Posterior cingulate gyrus (tissue), 11 donors: ENCODE measurements around the gene ANKH.
A peak's percentile ranks its signal among the peaks of the same experiment; 100 is the strongest.
"Not testable (repeated sequence)": the region's sequence is repeated elsewhere in the genome, so short reads cannot be mapped to it uniquely, and the experiment has no call there.

Source experiments
- DNase-seq, 10 donors: peaks; one replicate each; pipeline versions ENCODE4 v3.0.0 to v3.0.0-alpha.2; 2020 to 2021; ENCODE audit warnings: mixed read lengths in 3 of 10
- intact Hi-C: fragments of 100-400 bp; cut with DNase I; formaldehyde crosslinking; loops from one replicate; pipeline ENCODE4 v1.15.1; 2023

The ANKH gene

DNA sequence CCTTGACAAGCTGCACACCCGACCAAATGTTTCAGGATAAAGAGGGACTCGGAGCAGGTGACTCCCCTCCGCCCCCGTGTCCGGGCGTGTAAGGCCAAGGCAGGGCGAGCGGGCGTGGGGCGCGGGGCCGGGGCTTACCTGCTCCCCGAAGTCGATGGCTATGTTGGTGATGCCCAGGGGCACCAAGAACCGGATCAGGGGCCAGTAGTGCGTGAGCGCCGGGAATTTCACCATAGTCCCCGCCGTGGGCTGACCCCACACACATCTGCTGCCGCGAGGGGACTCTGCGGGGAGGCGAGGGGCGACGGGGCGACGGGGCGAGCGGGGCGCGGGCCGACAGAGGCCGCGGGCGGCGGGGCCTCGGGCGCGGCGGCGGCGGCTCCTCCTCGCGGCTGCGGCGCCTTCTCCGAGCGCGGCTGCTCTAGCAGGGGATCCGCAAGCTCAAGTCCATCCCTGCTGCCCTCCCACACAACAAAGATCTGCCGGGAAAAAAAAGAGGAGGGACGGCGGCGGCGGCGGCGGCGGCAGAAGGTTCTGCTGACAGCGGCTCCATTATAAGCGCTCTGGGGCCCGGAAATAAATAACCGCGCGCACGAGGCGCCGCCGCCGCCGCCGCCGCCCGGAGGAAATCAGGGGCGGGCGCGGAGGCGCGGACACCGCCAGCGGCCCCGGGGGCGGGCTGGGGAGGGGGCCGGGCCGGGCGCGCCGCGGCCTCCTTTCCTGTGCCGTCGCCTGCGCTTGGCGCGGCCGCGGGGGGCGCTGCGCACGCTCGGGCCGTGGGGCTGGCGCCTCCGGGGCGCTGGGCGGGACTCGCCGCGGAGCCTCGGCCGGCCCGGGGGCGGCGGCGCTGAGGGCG is at the start of gene ANKH:
ANKH (minus strand) TSS at position 565 of the 856 bp plus-strand sequence; CDS start at position 234, 331 bp downstream.
- intact Hi-C loops = loop anchor here (5.0 kb wide), 4 partner anchors 59 to 209 kb away; partner anchors contain the start of gene OTULIN
- DNase-seq = peak; percentile 54 to 96 (median 72)

DNA sequence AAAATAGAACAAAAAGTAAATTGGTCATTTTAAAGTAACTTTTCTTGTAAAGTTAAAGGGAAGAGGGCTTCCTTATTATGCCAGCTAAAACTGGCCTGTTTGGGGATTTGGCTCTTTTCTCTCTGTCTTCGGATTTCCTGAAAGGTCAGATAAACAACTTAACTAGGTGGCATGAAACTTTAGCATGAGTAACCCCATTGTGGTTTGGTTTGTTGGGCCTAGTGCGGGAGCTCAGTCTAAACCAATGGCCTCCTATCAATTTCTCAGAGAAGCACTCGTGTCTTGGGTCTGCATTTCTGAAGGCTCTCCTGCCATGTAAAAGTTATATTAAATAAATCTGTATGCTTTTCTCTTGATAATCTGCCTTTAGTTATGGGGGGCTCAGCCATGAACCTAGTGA is 48.5 kb upstream of the ANKH start:
- intact Hi-C loops = no loop called here
- DNase-seq = no peak

DNA sequence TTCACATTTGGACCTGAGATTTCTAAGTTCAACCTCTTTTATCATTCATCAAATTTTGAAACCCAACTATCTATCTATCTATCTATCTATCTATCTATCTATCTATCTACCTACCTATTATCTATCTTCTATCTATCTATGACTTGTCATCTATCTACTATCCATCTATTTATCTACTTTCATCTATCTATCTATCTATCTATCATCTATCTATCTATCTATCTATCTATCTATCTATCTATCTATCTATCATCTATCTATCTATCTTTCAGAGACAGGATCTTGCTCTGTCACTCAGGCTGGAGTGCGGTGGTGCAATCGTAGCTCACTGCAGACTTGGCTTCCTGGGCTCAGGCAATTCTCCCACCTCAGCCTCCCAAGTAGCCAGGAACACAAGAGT is 47.5 kb upstream of the ANKH start:
- intact Hi-C loops = not testable (repeated sequence)

DNA sequence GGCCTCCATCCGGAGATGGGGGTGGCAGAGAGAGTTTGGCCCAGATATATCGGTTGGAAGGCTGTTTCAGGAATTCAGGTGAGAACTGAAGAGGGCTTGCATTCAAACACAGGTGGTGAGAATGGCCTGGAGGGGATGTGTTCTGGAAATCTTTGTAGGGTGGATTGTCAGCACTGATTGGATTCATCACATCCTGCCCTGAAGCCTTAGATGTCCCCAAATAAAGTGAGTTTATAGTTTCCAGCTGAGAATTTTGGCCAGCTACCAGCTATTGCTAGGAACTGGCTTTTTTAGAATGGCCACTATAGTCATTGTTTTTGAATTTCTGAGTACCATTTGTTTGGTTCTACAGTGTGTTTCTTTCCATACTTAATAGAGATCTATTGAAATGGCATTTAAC is 46.1 kb upstream of the ANKH start:
- intact Hi-C loops = no loop called here
- DNase-seq = no peak

More for the DNA sequence above, 47.5 kb upstream of the ANKH start:
- DNase-seq = not testable (repeated sequence)

DNA sequence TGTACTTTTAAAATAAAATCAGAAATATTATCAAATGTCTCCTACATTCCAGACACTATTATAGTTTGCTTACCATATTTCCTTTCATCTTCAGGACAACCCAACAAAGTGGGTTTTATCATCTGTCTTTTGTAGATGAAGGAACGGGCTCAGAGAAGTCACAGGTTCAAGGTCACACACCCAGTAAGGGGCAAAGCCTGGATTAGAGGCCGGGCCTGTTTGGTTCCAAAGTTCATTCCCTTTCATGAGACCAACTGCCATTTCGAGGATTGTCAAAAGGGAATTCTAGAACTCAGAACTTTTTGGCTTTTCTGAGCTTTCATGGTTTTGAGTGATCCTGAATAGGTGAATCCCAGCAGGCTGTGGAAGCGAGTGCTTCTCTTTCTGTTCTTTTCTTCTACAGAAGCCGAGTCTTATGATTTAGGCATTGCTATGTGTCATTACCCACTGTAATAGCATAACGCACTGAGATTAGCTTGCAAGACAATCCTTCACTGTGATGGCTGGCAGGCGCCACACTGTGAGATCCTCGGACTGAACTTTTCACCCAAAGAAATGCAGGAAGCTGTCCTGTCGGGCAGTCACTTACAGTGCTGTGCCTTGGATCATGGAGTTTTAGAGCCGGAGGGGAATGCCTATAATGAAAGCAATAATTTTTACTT is 43.8 kb upstream of the ANKH start:
- intact Hi-C loops = no loop called here
- DNase-seq = no peak

DNA sequence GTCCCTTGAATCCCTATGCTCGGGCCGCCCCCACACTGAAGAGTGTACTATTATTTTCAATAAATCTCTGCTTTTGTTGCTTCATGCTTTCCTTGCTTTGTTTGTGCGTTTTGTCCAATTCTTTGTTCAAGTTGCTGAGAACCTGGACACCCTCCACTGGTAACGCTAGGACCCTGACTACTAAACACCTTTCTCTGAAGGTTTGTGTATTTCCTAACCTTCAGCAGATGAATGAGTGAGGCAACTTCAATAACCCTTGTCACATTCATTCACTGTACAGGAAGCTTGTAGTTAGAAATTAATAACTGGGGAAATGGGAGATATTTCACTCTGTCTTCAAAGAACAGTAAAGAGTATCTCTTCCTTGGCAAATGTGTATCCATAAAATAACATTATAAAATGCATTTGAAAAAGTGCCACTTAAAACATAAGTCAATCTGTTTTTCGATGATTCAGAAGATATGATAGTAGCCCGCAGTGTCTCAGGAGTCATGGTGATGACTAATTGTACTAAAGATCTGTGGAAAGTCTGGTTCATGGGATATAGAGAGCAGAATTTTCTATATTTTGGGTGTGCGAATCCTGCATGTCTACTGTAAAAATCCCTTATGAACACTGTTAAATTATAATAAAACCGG is 43.2 kb upstream of the ANKH start:
- intact Hi-C loops = no loop called here
- no peak for DNase-seq

DNA sequence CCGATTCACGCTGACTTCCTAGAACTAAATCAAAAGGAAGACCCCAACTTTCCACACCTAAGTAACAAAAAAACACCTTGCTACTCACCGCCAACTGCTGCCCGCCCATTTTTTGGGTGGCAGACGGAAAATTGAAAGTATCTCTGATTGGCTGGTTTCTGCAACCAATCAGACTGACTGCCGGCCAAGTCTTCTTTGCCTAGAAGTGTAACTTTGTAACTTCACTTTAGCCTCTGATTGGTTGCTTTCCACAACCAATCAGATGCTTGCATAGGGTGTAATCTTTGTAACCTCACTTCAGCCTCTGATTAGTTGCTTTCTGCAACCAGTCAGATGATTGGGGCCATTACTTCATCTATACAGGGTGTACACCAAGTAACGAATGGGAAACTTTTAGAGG is 42.6 kb upstream of the ANKH start:
- intact Hi-C loops = no loop called here
- no peak for DNase-seq

DNA sequence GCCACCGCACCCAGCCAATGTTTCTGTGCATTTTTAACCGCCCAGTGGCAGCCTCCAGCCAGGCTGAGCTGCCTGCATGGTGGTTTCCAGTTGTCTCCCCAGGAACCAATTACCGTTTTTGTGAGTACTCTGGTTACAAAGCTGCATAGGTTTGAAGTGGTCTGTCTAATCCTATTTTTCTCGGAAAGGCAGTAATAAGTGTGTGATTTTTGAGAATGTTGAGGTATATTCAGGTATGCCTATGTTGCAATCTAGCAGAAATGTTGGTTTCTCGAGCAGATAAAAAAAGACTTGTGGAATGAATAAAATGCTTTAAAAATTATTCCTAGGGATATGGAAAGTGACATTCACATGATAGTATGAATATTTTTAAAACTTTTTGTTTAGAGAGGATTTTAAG is 41.5 kb upstream of the ANKH start:
- intact Hi-C loops = no loop called here
- no peak for DNase-seq

DNA sequence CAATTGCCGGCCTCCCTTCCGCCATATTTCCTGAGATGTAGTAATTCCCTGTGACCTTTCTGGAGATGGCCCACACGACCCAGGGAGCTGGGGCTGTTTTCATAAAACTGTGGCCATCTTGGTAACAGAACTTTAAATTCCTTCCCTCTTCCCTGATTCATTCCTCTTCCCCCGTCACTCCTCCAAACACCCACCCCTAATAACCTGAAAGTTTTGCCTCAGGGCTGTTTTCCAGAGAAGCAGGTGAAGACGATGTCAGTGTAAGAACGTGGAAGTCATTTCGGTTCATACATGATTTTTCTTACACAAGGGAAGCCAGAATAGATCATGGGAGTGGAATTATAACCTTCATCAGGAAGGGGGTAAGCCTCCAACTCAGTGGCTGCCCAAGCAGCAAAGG is 40.6 kb upstream of the ANKH start:
- intact Hi-C loops = no loop called here
- no peak for DNase-seq

DNA sequence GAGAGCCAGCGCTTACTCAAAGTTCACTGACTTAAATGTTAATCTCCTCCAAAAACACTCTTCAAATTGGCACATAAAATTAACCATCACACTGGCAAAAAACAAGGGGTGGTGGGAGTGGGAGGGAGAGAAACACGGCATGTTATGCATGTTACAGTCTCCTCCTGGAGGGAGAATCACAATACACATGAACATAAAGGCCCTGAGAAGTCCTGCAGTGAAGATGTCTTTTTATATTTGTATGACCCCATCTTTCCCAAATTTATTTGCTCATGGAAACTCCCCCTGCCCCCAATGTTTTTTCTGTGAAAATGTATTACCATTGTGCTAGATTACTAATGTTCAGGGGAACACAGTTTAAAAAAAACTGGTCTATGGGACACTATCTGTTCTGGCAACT is 37.8 kb upstream of the ANKH start:
- DNase-seq = no peak
- intact Hi-C loops = no loop called here

DNA sequence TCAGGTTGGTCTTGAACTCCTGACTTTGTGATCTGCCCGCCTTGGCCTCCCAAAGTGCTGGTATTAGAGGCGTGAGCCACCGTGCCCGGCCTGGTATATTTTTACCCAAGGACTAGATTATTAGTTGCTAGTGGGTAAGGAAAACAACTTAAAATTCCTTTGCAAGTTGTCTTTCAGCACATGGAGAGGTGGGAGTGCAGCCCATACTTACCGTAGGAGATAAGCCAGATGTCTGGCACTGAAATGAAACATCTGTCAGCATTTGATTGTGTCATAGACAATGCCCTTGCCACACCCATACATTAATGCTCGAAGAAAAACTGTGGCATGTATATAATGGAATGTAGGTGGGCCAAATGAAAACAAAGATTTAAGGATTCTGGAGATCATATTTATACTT is 36.6 kb upstream of the ANKH start:
- intact Hi-C loops = no loop called here

DNA sequence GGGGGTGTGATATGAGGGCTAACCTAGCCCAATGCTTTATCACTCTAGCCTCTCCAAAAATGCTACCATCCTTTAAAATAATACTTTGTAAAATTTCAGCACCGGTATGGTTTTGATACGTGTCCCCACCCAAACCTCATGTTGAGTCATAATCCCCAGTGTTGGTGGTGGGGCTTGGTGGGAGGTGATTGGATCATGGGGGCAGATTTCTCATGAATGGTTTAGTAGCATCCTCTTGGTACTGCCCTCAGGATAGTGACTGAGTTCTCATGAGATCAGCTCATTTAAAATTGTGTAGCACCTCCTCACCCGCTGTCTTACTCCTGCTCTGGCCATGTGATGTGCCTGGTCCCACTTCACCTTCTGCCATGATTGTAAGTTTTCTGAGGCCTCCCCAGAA is 35.0 kb upstream of the ANKH start:
- DNase-seq = no peak
- intact Hi-C loops = no loop called here

More for the DNA sequence above, 36.6 kb upstream of the ANKH start:
- DNase-seq = no peak

DNA sequence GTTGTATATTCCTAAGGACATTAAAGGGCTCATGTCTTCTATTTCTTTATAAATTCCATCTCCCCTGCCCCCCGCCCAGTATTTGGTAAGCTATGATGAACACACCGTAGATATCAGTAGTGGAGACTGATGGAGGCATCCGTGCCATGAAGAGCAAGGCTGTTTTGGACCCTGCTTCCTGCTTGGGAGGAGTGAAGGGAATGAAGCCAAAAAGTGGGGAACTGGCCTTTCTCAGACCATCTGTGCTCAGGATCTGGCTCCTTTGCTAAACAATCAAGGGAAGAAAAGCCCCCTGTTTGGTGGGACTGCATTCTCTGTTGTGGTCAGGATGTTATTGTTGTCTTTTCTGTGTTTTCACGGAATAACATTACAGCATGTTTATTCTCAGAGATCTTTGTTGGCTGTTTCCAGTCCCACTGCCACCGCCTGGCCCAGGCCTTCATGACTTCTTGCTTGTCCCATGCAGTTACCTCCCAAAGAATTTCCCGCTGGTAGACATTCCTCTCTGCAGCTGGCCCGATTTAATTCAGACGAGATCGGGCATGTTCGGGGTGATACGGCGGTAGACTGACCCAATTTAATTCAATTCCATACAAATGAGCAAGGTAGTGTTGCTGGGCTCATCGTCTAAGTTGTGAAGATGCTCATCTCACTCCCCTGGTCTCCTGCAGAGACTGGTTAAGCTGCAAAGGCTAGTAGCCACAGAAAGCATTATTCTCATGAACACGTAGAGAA is 31.4 kb upstream of the ANKH start:
- no peak for DNase-seq
- intact Hi-C loops = loop anchor here (5.0 kb wide), 1 partner anchor 34 kb away; no protein-coding TSS in a partner anchor

DNA sequence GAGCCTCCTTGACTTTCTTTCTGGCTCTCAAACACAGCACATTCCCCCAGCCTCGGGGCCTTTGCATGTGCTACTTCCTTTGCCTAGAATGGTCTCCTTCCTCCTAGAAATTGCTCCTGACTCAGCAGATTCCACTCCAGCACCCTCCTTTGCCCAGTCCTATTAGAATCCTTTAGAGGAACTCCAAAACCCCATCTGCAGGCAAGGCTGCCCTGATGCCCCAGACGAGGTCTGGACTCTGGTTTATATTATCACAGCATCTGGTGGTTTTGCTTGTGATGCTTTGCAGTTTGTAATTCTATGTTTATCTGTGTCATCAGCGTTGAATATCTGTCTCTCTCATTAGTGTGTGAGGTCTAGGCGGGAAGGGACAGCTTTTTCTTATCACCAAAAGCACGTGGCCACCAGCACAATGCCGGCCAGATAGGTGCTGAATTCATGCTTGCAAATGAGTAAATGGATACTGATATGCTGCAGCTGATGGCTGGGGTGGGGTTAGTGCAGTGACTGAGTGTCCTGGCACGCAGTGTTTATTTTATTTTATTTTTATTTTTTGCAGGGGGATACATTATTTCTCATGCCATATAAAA is 30.0 kb upstream of the ANKH start:
- DNase-seq = no peak
- intact Hi-C loops = loop anchor here (5.0 kb wide), 1 partner anchor 36 kb away; no protein-coding TSS in a partner anchor

DNA sequence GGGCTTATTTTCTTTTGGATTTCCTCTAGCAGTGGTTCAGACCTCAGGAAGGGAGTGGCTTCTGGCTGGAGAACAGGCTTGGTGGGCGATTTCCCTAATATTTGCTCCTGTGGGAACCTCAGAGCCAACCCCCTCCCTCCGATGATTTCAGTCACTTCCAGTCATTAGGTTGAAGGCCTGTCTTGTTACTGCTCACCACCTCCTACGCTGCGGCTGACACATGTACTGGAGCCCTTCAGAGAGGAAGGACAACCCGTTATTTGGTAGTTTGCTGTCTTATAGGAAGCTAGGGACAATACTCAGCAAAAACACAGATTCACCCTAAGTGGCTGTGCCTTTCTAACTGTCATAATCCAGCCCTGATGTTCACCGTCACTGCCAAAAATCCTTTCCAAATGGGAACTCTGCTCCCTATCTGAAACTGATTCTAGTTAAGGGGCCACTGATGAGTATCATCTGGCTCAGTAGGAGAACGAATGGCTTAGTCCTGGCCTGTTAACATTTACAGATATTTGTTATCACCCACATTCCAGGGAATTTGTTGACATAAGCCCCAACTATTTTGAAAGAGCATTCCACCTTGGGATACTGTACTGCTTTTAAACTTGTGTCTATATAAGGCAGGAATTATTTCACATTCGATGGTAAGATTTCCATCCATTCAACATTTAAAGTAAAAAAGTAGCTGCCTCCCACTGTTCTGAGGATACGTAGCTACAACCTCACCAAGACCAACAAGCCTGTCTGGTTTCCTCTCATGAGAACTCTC is 29.3 kb upstream of the ANKH start:
- DNase-seq = no peak

DNA sequence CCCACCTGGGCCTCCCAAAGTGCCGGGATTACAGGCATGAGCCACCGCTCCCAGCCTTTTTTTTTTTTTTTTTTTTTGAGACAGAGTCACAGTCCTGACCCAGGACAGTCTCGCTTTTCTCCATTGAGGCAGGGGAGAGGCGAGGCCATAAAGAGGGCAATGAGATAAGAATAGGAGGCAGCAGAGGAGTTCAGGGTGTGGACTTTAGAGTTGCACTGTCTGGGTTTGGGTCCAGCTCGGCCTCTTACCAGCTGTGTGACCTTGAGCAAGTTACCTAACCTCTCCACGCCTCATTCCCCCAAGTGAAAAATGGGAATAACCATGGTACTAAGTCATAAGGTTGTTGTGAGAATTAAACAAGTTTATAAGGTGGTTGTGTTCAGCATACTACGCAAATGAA is 24.6 kb upstream of the ANKH start:
- DNase-seq = no peak
- intact Hi-C loops = no loop called here

More for the DNA sequence above, 29.3 kb upstream of the ANKH start:
- intact Hi-C loops = loop anchor here (5.0 kb wide), 1 partner anchor 36 kb away; no protein-coding TSS in a partner anchor

DNA sequence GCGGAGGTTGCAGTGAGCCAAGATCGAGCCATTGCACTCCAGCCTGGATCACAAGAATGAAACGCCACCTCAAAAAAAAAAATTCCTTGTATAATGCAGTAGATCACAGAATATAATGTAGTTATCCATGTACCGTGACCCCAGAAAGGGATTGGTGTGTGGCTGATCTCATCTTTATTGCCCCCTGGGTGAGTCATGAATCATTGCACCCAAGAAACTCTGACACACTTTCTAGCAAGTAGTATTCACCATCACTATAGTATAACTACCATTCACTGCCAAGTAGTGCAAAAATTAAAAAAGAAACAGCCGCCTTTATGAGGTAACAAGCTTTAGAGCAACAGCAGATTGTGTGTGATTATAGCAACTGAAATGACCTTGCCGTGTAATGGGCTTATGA is 23.7 kb upstream of the ANKH start:
- DNase-seq = no peak
- intact Hi-C loops = no loop called here

DNA sequence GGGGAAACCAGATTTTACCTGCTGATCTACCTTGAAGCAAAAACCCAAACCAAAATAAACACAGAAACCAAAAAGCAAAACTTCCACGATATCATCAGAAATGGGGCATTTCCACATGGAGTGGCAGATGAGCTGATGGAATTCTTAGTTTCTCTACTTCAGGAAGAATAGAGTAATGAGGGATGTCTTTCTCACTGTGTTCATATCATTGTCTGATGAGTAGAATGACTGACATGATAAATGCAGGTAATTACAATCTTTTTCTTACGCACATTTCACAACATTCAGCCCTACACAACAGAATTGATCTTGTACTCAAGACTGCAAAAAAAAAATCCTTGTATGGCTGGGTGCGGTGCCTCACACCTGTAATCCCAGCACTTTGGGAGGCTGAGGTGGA is 23.2 kb upstream of the ANKH start:
- intact Hi-C loops = no loop called here
- no peak for DNase-seq

DNA sequence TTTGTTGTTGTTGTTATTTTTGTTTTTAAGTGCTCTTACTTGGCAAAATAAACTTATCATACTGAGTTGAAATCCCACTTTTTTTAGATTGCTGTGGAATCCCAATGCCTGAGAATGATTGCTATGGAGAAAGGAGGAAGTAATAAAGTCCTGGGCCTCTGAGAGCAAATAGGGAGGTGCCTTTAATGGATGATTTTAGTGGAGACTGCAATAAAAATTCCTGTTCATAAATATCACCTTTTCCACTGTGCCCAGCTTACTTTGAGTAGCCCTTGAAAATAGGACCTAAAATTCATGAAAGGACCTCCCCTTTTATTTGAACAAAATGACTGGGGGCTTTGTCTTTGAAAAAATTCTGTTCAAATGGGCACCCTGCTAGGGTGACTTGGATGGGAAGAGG is 21.8 kb upstream of the ANKH start:
- no peak for DNase-seq
- intact Hi-C loops = no loop called here
